ENCODE results near the gene BPIFB4.

Gene BPIFB4

DNA sequence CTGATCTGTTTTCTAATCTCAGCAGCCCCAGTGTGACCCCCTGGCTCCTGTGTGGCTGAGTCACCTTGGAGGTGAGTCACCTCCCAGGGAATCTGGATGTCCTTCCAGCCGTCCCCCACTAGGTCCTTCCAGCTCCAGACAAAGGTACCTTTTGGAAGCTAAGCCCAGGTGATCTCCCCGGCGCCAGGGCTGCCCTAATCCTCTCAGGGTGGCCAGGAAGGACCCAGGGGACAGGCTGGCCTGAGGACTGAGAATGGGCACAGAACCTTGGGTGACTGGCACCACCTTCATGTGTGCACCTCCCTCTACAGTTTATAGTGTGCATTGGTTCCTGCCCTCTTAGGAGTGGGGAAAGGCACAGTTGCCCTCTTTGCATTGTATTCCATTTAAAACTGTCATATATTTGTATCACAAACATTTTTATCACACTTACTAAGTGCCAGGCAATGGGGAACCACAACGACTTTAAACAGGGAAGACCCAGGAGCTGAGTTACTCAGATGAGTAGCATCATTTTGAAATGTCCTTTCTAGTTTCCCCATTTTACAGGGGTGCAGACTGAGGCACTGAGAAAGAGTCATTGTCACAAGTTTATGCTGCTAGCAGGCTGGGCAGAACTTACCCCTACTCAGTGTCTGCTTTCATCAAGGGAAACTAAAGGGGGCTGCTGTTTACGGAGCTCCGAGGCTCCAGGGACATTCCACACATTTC, 2.6 kb upstream of the BPIFB4 start:
- POLR2A ChIA-PET (ENCODE audit: low non-redundant PET), result no interaction called here
- DNase-seq (ENCODE audit: low spot score), result peak; percentile 56
- TF ChIP-seq, protein P1, sequence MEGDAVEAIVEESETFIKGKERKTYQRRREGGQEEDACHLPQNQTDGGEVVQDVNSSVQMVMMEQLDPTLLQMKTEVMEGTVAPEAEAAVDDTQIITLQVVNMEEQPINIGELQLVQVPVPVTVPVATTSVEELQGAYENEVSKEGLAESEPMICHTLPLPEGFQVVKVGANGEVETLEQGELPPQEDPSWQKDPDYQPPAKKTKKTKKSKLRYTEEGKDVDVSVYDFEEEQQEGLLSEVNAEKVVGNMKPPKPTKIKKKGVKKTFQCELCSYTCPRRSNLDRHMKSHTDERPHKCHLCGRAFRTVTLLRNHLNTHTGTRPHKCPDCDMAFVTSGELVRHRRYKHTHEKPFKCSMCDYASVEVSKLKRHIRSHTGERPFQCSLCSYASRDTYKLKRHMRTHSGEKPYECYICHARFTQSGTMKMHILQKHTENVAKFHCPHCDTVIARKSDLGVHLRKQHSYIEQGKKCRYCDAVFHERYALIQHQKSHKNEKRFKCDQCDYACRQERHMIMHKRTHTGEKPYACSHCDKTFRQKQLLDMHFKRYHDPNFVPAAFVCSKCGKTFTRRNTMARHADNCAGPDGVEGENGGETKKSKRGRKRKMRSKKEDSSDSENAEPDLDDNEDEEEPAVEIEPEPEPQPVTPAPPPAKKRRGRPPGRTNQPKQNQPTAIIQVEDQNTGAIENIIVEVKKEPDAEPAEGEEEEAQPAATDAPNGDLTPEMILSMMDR (conservative IDR thresholded peaks at IDR 0.05; ENCODE audit: low read depth), result no peak
- CTCF ChIA-PET, result interaction anchor here (0.6 to 1.8 kb wide), 7 partner anchors 10 to 335 kb away, joined by 3 to 8 read pairs (median 3); no protein-coding TSS in a partner anchor
- H3K27ac ChIP-seq, result no peak overlapping the region

DNA sequence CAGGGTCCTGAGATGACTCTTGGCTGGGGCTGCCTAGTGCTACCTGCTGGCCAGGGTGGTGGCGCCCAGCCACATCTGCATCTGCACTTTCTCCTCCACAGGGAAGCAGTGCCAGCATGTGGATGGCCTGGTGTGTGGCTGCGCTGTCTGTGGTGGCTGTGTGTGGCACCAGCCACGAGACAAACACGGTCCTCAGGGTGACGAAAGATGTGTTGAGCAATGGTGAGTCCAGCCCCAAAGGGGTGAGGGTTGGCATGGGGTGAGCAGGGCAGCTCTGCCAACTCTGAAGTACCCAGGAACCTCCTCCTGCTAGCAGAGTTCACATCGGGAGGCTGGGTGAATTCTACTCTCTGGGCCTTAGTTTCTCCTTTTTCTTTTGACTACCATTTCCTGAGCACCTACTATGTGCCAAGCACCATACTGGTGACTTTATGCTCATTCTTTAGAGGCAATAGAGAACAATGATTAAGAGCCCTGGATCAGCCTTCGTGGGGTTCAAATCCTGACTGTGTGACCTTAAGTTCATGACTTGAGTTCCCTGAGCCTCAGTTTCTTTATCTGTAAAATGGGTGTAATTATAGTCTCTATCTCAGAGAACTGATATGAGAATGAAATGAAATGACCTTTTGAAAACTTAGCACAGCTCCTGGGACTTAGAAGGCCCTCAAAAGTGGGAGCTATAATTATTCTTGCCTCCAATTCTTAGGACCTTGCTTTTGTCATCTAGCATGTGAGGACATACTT, 2.1 kb downstream of the BPIFB4 start:
- POLR2A ChIA-PET (ENCODE audit: low non-redundant PET), result no interaction called here
- TF ChIP-seq, protein P1 (conservative IDR thresholded peaks at IDR 0.05; ENCODE audit: low read depth), result no peak
- no peak for DNase-seq (ENCODE audit: low spot score)
- CTCF ChIA-PET, result no interaction called here
- no peak overlapping the region for H3K27ac ChIP-seq

DNA sequence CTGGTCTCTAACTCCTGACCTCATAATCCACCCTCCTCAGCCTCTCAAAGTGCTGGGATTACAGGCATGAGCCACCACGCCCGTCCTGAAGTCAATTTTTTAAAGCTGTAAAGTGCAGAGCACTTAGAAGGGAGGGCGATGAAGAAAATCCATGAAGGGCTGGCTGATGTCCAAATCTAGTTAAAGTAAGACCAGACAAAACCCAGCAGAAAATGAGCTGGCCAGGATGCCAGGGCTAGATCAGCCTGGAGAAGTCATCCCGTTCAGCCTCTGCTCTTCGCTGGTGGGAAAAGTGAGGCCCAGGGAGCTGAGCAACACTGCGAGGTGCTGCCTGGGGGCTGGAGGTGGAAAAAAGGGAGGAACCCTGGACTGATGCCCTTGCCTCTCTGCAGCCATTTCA, 3.1 kb downstream of the BPIFB4 start:
- H3K27ac ChIP-seq, result no peak overlapping the region
- no peak for DNase-seq (ENCODE audit: low spot score)
- ChIA-PET CTCF (no interaction called here), POLR2A (ENCODE audit: low non-redundant PET) (no interaction called here)
- TF ChIP-seq, protein P1 (conservative IDR thresholded peaks at IDR 0.05; ENCODE audit: low read depth), result no peak

DNA sequence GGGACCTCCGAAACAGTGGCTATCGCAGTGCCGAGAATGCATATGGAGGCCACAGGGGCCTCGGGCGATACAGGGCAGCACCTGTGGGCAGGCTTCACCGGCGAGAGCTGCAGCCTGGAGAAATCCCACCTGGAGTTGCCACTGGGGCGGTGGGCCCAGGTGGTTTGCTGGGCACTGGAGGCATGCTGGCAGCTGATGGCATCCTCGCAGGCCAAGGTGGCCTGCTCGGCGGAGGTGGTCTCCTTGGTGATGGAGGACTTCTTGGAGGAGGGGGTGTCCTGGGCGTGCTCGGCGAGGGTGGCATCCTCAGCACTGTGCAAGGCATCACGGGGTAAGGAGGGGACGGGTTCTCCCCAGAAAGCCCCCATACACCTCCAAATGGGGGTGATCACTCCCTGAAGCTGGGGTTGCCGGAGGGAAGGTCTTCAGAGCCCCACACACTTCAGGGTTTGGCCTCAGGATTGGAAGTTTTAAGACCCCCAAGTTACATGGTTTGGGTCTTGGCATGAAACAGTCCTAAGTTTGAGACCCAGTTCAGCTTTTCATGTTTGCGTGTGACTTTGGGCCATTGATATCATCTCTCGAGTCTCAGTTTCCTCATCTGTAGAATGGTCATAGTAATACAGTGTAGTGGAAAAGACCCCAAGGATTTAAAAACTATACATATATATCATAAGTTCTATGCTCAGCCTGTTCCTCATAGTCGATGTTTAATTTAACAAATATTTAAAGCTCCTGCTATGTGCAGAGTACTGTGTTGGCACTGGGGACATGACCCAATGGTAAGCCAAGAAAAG, 4.3 kb downstream of the BPIFB4 start:
- ChIA-PET CTCF (interaction anchor here (0.5 to 0.8 kb wide), 5 partner anchors 12 to 433 kb away, joined by 3 to 6 read pairs (median 4); no protein-coding TSS in a partner anchor), POLR2A (ENCODE audit: low non-redundant PET) (no interaction called here)
- no peak for DNase-seq (ENCODE audit: low spot score)
- TF ChIP-seq, protein P1 (conservative IDR thresholded peaks at IDR 0.05; ENCODE audit: low read depth), result no peak
- no peak overlapping the region for H3K27ac ChIP-seq

DNA sequence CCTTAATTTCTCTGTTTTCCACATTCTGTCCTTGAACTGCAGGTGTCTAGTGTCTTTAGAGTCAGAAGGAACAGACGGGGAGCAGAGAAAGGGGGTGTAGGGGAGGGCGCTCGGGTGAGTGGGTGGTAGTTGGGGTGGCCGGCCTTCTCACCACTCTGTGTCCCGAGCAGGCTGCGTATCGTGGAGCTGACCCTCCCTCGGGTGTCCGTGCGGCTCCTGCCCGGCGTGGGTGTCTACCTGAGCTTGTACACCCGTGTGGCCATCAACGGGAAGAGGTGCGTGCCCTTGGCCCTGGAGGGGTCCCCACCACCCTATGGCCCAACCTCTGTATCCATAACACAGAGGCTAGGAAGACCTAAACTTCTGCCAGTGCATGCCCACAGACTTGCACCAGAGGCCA, 5.3 kb downstream of the BPIFB4 start:
- POLR2A ChIA-PET (ENCODE audit: low non-redundant PET), result no interaction called here

More for the DNA sequence above, 5.3 kb downstream of the BPIFB4 start:
- CTCF ChIA-PET, result no interaction called here
- no peak overlapping the region for H3K27ac ChIP-seq
- TF ChIP-seq, protein P1 (conservative IDR thresholded peaks at IDR 0.05; ENCODE audit: low read depth), result no peak
- DNase-seq (ENCODE audit: low spot score), result no peak

Data from RWPE1 (cell line).